ENCODE results near the gene PYGO2.

GRCh38 chr1:154996966-154997701 lies 35.6 kb upstream of the PYGO2 start:
- no peak for TF ChIP-seq CTCF (IDR thresholded peaks at IDR 0.05; ENCODE audit: low read depth, low read length)
- TF ChIP-seq EZH2phosphoT487 (IDR thresholded peaks at IDR 0.05; ENCODE audit: low read depth) = no peak

Data from OCI-LY3 (cell line).